GM12878 (cell line): Measurements from ENCODE around the gene EPS8. TPM values are rescaled to one million over a fixed set of nuclear protein-coding genes. Genes with fewer than 3 reads are reported as not detected.

ENCODE experiments used
- ATAC-seq: fragments of 200-7000 bp; cut with Tn5 transposase; 3 replicates; pipeline ENCODE4 v1.9.1; 2020; ENCODE audit warnings: mild to moderate bottlenecking, moderate library complexity
- BruUV-seq: library from RNA; stranded (reverse); fragments of 400-500 nt; replicated peaks from 2 replicates; lab custom pipeline; 2021; lab: Mats Ljungman, UMichigan
- CTCF ChIA-PET: fragments of 300-600 bp; sonication (Branson Sonifier 250); formaldehyde crosslinking; extraction: SDS; loops from one replicate; lab custom pipeline; 2021; ENCODE audit warnings: inconsistent platforms; lab: Yijun Ruan, JAX
- POLR2A ChIA-PET: fragments of 350-600 bp; formaldehyde crosslinking; extraction: SDS; loops from one replicate; lab custom pipeline; 2021; ENCODE audit warnings: inconsistent platforms; lab: Charles Lee
- RAD21 ChIA-PET: fragments of 300-600 bp; sonication (Branson Sonifier 250); formaldehyde crosslinking; loops from one replicate; lab custom pipeline; 2023; ENCODE audit warnings: antibody characterized with exemption; ENCODE audit not compliant: unreplicated experiment; lab: Charles Lee
- SMC1A ChIA-PET: fragments of 300-600 bp; sonication (Branson Sonifier 250); formaldehyde crosslinking; loops from one replicate; lab custom pipeline; 2023; ENCODE audit not compliant: unreplicated experiment, uncharacterized antibody; lab: Charles Lee
- DNase-seq: peaks from one replicate; pipeline ENCODE4 v3.0.0-alpha.2; 2011; ENCODE audit warnings: low read depth, low spot score
- FAIRE-seq: peaks from 3 replicates; lab custom pipeline; 2011; peaks lifted over from hg19 to GRCh38; lab: Jason Lieb, UNC
- H2AFZ ChIP-seq: 2 replicates; pipeline ENCODE4 v1.6.0; 2011; ENCODE audit warnings: low read depth, low read length, control low read depth; ENCODE audit not compliant: control insufficient read depth
- H3K27ac ChIP-seq: 2 replicates; pipeline ENCODE4 v1.5.1; 2011; ENCODE audit warnings: control low read depth; ENCODE audit not compliant: control insufficient read depth, insufficient read depth
- H3K27me3 ChIP-seq, 2 experiments: replicated peaks in 1 of 2; 2 replicates each; pipeline versions ENCODE4 v1.6.0 to v1.6.1; 2011; ENCODE audit warnings: low read length in 1 of 2; ENCODE audit not compliant: control insufficient read depth in 2 of 2, insufficient read depth in 2 of 2
- H3K36me3 ChIP-seq, 2 experiments: 2 replicates each; pipeline ENCODE4 v1.5.1; 2011; ENCODE audit warnings: low read length in 1 of 2; ENCODE audit not compliant: control insufficient read depth in 2 of 2, insufficient read depth in 2 of 2
- H3K4me1 ChIP-seq: 2 replicates; pipeline ENCODE4 v1.6.1; 2011; ENCODE audit warnings: mild to moderate bottlenecking, low read length, moderate library complexity, mixed read lengths; ENCODE audit not compliant: control insufficient read depth, insufficient read depth
- H3K4me2 ChIP-seq: 2 replicates; pipeline ENCODE4 v1.6.0; 2011; ENCODE audit warnings: control low read depth; ENCODE audit not compliant: control insufficient read depth, insufficient read depth
- H3K4me3 ChIP-seq: fragments of 200-600 bp; sonication (generic); 2 replicates; pipeline ENCODE4 v1.5.1; 2016
- H3K79me2 ChIP-seq: 2 replicates; pipeline ENCODE4 v1.6.0; 2011; ENCODE audit warnings: low read length; ENCODE audit not compliant: control insufficient read depth, insufficient read depth
- H3K9ac ChIP-seq: 2 replicates; pipeline ENCODE4 v1.8.0; 2011; ENCODE audit warnings: low read length, control low read depth, mixed read lengths; ENCODE audit not compliant: control insufficient read depth, insufficient read depth
- H3K9me3 ChIP-seq: replicated peaks from 3 replicates; pipeline ENCODE4 v1.5.1; 2011; ENCODE audit warnings: mild to moderate bottlenecking, low read length; ENCODE audit not compliant: control insufficient read depth, insufficient read depth
- H4K20me1 ChIP-seq: 2 replicates; pipeline ENCODE4 v1.6.0; 2011; ENCODE audit not compliant: control insufficient read depth, insufficient read depth
- BHLHE40 ChIP-seq, 2 experiments: fragments of 450-650 bp in 1 of 2; IDR thresholded peaks; 2 replicates each; pipeline ENCODE4 v1.6.1; 2011 to 2017; ENCODE audit warnings: low read depth in 2 of 2, borderline replicate concordance in 1 of 2, improper control_type of control experiment in 1 of 2, low read length in 1 of 2, mild to moderate bottlenecking in 1 of 2
- CBX5 ChIP-seq: sonication (generic); IDR thresholded peaks from 2 replicates; pipeline ENCODE4 v1.6.1; 2016; ENCODE audit warnings: low read depth, moderate library complexity, mild to moderate bottlenecking, inconsistent platforms
- E2F4 ChIP-seq: IDR thresholded peaks from 2 replicates; pipeline ENCODE4 v1.6.1; 2012; ENCODE audit warnings: low read depth, low read length, improper control_type of control experiment
- EGR1 ChIP-seq, 2 experiments: IDR thresholded peaks; 1 replicate in 1 of 2; 2 replicates in 1 of 2; pipeline ENCODE4 v1.6.1; 2011 to 2012; ENCODE audit warnings: low read depth in 2 of 2, low read length in 2 of 2, borderline replicate concordance in 1 of 2, mild to moderate bottlenecking in 1 of 2, moderate library complexity in 1 of 2
- GABPA ChIP-seq: IDR thresholded peaks from 2 replicates; pipeline ENCODE4 v1.6.1; 2014; ENCODE audit warnings: antibody characterized with exemption, low read depth, mild to moderate bottlenecking, inconsistent platforms
- IKZF1 ChIP-seq: fragments of 450-650 bp; conservative IDR thresholded peaks from 2 replicates; pipeline ENCODE4 v1.6.1; 2017; ENCODE audit warnings: antibody characterized with exemption, mild to moderate bottlenecking
- KAT2A ChIP-seq: conservative IDR thresholded peaks from 2 replicates; pipeline ENCODE4 v1.6.1; 2011; ENCODE audit warnings: low read depth, low read length; ENCODE audit not compliant: control insufficient read depth
- KLF5 ChIP-seq: fragments of 450-650 bp; IDR thresholded peaks from 2 replicates; pipeline ENCODE4 v1.6.1; 2014; ENCODE audit warnings: mild to moderate bottlenecking; ENCODE audit not compliant: partially characterized antibody
- NBN ChIP-seq: fragments of 450-650 bp; IDR thresholded peaks from 2 replicates; pipeline ENCODE4 v1.6.1; 2016
- NR2C2 ChIP-seq: IDR thresholded peaks from 2 replicates; pipeline ENCODE4 v1.6.1; 2011; ENCODE audit warnings: borderline replicate concordance, low read depth; ENCODE audit not compliant: control insufficient read depth, insufficient read length
- NR2F1 ChIP-seq: fragments of 450-650 bp; conservative IDR thresholded peaks from 2 replicates; pipeline ENCODE4 v1.6.1; 2017; ENCODE audit warnings: mild to moderate bottlenecking
- PKNOX1 ChIP-seq: fragments of 450-650 bp; IDR thresholded peaks from 2 replicates; pipeline ENCODE4 v1.6.1; 2016; ENCODE audit warnings: mild to moderate bottlenecking
- PML ChIP-seq: IDR thresholded peaks from 2 replicates; pipeline ENCODE4 v1.6.1; 2012; ENCODE audit warnings: low read length, inconsistent platforms
- POLR2AphosphoS5 ChIP-seq: IDR thresholded peaks from 2 replicates; pipeline ENCODE4 v1.6.1; 2011; ENCODE audit warnings: mild to moderate bottlenecking, low read length, inconsistent platforms
- RUNX3 ChIP-seq: IDR thresholded peaks from 2 replicates; pipeline ENCODE4 v1.6.1; 2012; ENCODE audit warnings: low read length, inconsistent platforms
- SIX5 ChIP-seq: IDR thresholded peaks from 2 replicates; pipeline ENCODE4 v1.6.1; 2011; ENCODE audit warnings: mild to moderate bottlenecking, low read depth, low read length, moderate library complexity; ENCODE audit not compliant: severe bottlenecking
- ZZZ3 ChIP-seq: IDR thresholded peaks from 2 replicates; pipeline ENCODE4 v1.6.1; 2011; ENCODE audit warnings: low read depth; ENCODE audit not compliant: control insufficient read depth, insufficient read length
- WGBS: methylation state at CpG from one replicate; pipeline ENCODE4 v1.1.6; 2016; ENCODE audit warnings: low lambda C conversion rate; ENCODE audit not compliant: insufficient replicate concordance, insufficient coverage; ENCODE audit errors: missing lambda C conversion rate; 5-methylcytosine and 5-hydroxymethylcytosine counted together
- in situ Hi-C: fragments of 300-500 bp; cut with MboI; formaldehyde crosslinking; loops from 9 replicates; pipeline ENCODE4 v1.14.3; 2018; ENCODE audit warnings: mixed read lengths
- intact Hi-C: fragments of 100-400 bp; cut with micrococcal nuclease; formaldehyde crosslinking; loops from one replicate; pipeline ENCODE4 v1.14.2; 2022; ENCODE audit not compliant: unreplicated experiment
- polyA plus RNA-seq, 11 experiments: library from polyadenylated mRNA; depleted of rRNA in 4 of 11; unstranded in 6 of 11; stranded (reverse) in 5 of 11; fragments of >200 nt; fragmentation: Nextera tagmentation in 4 of 11; fragmentation: Illumina TruSeq in 1 of 11; extraction: Ambion mirVana in 4 of 11; extraction: Trizol in 1 of 11; gene quantifications; 1 replicate in 1 of 11; 2 replicates in 10 of 11; pipeline versions ENCODE4 v1.2.1 to v1.2.3, GENCODE V29; 2011 to 2016; ENCODE audit warnings: inconsistent platforms in 2 of 11, missing spikeins in 2 of 11, low read depth in 1 of 11
- total RNA-seq, 4 experiments: library from RNA; depleted of rRNA in 3 of 4; stranded (reverse); fragments of >200 nt in 3 of 4; fragmentation: Illumina TruSeq in 1 of 4; extraction: Trizol in 1 of 4; gene quantifications; 2 replicates each; pipeline versions ENCODE4 v1.2.1 to v1.2.3, GENCODE V29; 2013 to 2021

EPS8 gene
- total and polyA plus RNA-seq, 10 of the 15 experiments (the other 5 are each of a cell fraction or from before 2014, with no cell fraction given), result 1.3 to 127 (median 3.4) TPM

GRCh38 chr12:15631007-15631715, 158.0 kb downstream of the EPS8 start (continued):
- TF ChIP-seq IKZF1, result no peak
- no peak for TF ChIP-seq CBX5
- no peak for TF ChIP-seq SIX5
- no peak for TF ChIP-seq ZZZ3
- TF ChIP-seq KAT2A, result no peak
- TF ChIP-seq GABPA, result no peak
- TF ChIP-seq PML, result no peak
- TF ChIP-seq NR2F1, result no peak
- TF ChIP-seq KLF5, result no peak
- no peak for TF ChIP-seq RUNX3
- TF ChIP-seq POLR2AphosphoS5, result no peak
- no peak for TF ChIP-seq BHLHE40 (IDR thresholded peaks at IDR 0.05; ENCODE audit: borderline replicate concordance in 1 of 2, low read depth in 2 of 2, low read length in 1 of 2)

- H3K9me3 ChIP-seq, result no peaks in the 10 kb centered on the region
- no peak for FAIRE-seq
- H3K4me3 ChIP-seq, result no peak overlapping the region
- no peaks in the 10 kb centered on the region for H3K4me1 ChIP-seq
- H3K79me2 ChIP-seq, result no peaks in the 10 kb centered on the region
- ChIA-PET RAD21 (interaction anchor here (0.9 to 2.4 kb wide), 9 partner anchors 59 to 159 kb away, joined by 3 to 9 read pairs (median 5); partner anchors contain the start of gene EPS8), POLR2A (no interaction called here), CTCF (interaction anchor here (0.6 to 1.5 kb wide), 4 partner anchors 32 to 192 kb away, joined by 3 to 5 read pairs (median 4); no protein-coding TSS in a partner anchor), SMC1A (interaction anchor here (0.7 to 2.3 kb wide), 9 partner anchors 11 to 229 kb away, joined by 3 to 11 read pairs (median 3); partner anchors contain the start of gene EPS8)
- H3K36me3 ChIP-seq, result no peaks in the 10 kb centered on the region
- no peaks in the 10 kb centered on the region for H3K27me3 ChIP-seq
- no peak for ATAC-seq
- DNase-seq, result no peak
- no peak overlapping the region for H3K27ac ChIP-seq
- no peak overlapping the region for H2AFZ ChIP-seq
- TF ChIP-seq EGR1 (IDR thresholded peaks at IDR 0.05; ENCODE audit: borderline replicate concordance in 1 of 2, low read depth in 2 of 2, low read length in 2 of 2) (no peak), NBN (no peak), PKNOX1 (no peak), NR2C2 (no peak), E2F4 (no peak)
- intact Hi-C loops (no loop called here), in situ Hi-C loops (no loop called here)
- 75% methylated on average over 3 of the region's 3 CpGs for WGBS
- H4K20me1 ChIP-seq, result no peaks in the 10 kb centered on the region
- no peak overlapping the region for H3K4me2 ChIP-seq
- BruUV-seq, result no TSS peak
- no peak overlapping the region for H3K9ac ChIP-seq
Measured at GRCh38 chr12:15629761-15630160, 159.4 kb downstream of the EPS8 start.
